GM19397 (cell line): Measurements from ENCODE around the gene DMXL2.
"Not testable (repeated sequence)": the region's sequence is repeated elsewhere in the genome, so short reads cannot be mapped to it uniquely, and the experiment has no call there.

Experiments used
- ATAC-seq: cut with Tn5 transposase; IDR thresholded peaks from one replicate; pipeline ENCODE4 v1.9.1; 2021; ENCODE audit warnings: mild to moderate bottlenecking, moderate library complexity; ENCODE audit not compliant: unreplicated experiment

DMXL2 gene

GRCh38 chr15:51622604-51623370, at the start of gene DMXL2:
Gene DMXL2 (minus strand): TSS chr15:51622771. CDS start chr15:51622545, 226 bp downstream.
- ATAC-seq, result peak; percentile 42

GRCh38 chr15:51672155-51672687, 49.6 kb upstream of the DMXL2 start:
- ATAC-seq, result no peak

DNA sequence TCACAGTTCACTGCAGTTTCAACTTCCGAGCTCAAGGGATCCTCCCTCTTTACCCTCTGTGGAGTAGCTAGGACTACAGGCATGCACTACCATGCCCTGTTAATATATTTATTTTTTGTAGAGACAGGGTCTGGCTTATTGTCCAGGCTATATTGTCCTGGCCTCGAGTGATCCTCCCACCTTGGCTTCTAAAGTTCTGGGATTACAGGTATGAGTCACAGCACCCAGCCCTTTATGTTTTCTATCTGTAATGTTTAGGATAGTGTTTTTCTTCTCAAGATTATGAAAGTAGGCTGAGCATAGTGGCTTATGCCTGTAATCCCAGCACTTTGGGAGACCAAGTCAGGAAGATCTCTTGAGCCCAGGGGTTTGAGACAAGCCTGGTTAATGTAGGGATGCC, 46.8 kb upstream of the DMXL2 start:
- ATAC-seq, result no peak

DNA sequence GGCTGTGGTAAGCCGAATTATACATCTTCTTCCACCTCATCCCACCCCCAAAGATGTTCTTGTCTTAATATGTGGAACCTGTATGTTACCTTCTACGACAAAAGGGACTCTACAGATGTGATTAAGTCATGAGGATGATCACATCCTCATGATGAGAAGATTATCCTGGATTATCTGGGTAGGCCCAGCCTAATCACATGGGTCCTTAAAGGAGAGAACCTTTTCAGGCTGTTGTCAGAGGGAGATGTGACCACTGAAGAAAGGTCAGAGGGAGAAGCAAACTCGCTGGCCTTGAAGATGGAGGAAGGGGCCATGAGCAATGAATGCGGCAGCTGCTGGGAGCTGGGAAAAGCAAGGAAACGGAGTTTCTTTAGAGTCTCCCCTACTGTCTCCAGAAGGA, 45.9 kb upstream of the DMXL2 start:
- no peak for ATAC-seq

- no peak for ATAC-seq
These were observed 44.9 kb upstream of the DMXL2 start for GRCh38 chr15:51667478-51667877.

- ATAC-seq, result no peak
These were observed 38.5 kb upstream of the DMXL2 start for GRCh38 chr15:51661072-51661471.

- no peak for ATAC-seq
These were observed 36.1 kb upstream of the DMXL2 start for GRCh38 chr15:51658664-51659063.

DNA sequence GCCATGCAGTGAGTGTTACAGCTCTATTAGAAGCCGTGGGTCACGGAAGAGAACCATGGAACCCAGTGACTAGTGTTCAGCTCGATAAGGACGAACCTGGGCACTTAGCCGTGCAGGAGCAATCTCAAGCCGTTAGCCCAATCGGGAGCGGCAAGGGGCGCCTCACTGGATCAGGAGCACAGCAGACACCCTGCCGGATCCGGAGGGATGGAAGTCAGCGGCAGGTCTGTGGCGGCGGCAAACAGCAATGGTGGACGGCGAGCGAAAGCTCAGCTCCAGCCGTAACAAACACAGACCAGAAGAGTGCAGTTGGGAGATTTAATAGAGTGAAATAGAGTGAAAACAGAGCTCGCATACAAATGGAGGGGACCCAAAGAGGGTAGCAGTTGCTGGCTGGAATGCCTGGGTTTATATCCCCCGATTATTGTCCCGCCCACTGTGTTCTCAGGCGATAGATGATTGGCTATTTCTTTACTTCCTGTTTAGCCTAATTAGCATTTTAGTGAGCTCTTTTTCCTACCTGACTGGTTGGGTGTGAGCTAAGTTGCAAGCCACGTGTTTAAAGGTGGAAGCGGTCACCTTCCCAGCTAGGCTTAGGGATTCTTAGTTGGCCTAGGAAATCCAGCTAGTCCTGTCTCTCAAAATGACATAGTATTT, 33.0 kb upstream of the DMXL2 start:
- ATAC-seq, result not testable (repeated sequence)

GRCh38 chr15:51652084-51652668, 29.6 kb upstream of the DMXL2 start:
- no peak for ATAC-seq

- ATAC-seq, result no peak
These were observed 27.3 kb upstream of the DMXL2 start for GRCh38 chr15:51649659-51650521.

- not testable (repeated sequence) for ATAC-seq
These were observed 26.1 kb upstream of the DMXL2 start for GRCh38 chr15:51648643-51649042.

DNA sequence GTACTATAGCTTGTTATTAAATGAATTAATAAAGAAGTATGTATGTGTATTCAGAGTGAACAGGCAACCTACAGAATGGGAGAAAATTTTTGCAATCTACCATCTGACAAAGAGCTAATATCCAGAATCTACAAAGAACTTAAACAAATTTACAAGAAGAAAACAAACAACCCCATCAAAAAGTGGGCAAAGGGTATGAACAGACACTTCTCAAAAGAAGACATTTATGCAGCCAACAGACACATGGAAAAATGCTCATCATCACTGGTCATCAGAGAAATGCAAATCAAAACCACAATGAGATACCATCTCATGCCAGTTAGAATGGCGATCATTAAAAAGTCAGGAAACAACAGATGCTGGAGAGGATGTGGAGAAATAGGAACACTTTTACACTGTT, 25.5 kb upstream of the DMXL2 start:
- not testable (repeated sequence) for ATAC-seq

- no peak for ATAC-seq
These were observed 24.6 kb upstream of the DMXL2 start for GRCh38 chr15:51647128-51647562.

DNA sequence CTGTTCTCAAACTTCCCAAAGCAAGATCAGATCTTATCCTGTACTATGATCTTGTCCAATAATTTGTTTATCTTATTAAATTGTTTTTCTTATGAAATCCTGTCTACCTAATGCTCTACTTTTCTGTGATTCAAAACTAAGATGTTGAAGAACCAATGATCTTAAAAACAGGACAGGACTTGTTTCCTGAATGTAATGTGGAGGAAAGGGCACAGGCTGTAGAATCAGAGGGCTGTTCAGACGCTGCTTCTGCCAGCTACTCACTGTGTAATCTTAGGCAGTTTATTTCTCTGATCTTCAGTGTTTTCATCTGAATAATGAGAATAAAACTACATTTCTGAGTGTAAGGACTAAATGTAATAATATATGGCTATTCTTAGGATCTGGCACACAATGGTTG, 20.1 kb upstream of the DMXL2 start:
- ATAC-seq, result no peak

DNA sequence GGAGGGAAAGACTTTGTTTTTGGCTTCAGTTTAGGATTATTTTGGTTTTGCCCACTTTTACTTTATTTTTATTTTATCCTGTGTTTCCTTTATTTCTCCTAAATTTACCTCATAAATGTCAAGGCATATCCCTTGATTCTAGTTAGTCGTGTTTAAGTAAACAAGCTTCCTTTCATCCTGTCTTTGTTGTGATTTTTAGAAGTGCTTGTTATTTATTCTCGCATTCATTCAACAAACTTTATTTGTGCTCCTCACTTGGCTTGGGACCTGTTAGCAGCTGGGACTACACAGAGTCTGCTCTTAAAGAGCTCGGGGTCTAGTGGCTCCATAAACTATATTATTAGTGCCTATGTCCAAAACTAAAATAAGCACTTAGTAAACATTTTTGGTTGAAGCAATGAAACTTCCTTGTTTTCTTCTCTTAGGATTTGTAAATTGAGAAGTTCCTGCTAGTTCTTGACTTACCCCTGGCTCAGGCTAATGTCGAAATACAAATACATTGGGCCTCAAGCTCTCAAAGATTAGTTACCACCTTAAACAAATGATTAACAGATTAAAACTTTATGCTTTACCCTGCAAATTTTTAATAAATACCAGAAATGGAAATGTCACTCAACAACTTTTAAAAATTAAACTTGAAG, 19.0 kb upstream of the DMXL2 start:
- no peak for ATAC-seq

DNA sequence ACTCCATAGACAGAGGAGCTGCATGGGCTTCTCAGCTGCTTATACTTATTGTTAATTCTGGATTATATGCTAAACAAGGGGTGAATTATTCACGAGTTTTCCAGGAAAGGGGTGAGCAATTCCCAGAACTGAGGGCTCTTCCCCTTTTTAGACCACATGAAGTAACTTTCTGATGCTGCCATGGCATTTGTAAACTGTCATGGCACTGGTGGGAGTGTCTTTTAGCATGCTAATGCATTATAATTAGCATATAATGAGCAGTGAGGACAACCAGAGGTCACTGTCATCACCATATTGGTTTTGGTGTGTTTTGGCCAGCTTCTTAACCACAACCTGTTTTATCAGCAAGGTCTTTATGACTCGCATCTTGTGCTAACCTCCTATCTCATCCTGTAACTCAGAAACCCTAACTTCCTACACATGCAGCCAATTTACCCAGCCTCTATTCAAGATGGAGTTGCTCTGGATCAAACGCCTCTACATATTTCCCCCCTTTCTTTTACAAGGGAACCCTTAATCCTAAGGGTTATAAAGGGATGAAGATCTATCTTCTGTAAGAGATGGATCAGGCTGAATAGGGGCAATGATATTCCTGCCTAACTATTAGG, 12.1 kb upstream of the DMXL2 start:
- no peak for ATAC-seq

- no peak for ATAC-seq
These were observed 7.0 kb upstream of the DMXL2 start for GRCh38 chr15:51629612-51630011.

GRCh38 chr15:51625236-51625635, 2.7 kb upstream of the DMXL2 start:
- ATAC-seq, result no peak

GRCh38 chr15:51624022-51624421, 1.5 kb upstream of the DMXL2 start:
- no peak for ATAC-seq

DNA sequence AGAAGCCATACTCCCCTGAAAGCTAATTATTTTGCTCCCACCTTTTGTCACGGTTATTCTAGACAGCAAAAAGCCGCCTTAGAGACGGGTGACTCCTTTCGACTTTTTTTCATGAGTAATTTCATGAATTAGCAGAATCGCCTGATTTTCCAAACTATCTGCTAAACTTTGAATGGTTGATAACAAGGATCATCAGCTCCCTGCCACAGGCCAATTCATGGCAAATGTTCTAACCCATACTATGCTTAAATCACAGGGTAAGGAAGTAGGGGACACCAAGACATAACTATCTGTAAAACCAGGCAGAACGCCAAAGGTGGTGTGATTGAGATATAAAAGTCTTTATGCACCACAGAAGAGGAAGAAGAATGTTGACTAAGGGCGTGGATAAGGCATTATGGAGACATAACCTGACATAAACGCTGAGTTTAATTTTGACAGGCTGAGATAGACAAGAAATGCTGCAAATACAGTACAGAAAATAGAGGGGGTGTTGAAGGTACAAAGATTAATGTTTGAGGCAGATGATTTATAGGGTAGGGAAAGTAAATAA, 891 bp upstream of the DMXL2 start:
- no peak for ATAC-seq
